Hypothalamus (tissue), 51 donors: ENCODE data around the gene NHLRC4.
A peak's percentile ranks its signal among the peaks of the same experiment; 100 is the strongest.
"Not testable (repeated sequence)": the region's sequence is repeated elsewhere in the genome, so short reads cannot be mapped to it uniquely, and the experiment has no call there.

Experiments used
- DNase-seq, 51 donors: peaks; one replicate each; lab custom pipeline; 2025; lab: John Stamatoyannopoulos, UW

Gene NHLRC4

GRCh38 chr16:593406-593805, 26.6 kb downstream of the NHLRC4 start:
- DNase-seq, result no peak

DNA sequence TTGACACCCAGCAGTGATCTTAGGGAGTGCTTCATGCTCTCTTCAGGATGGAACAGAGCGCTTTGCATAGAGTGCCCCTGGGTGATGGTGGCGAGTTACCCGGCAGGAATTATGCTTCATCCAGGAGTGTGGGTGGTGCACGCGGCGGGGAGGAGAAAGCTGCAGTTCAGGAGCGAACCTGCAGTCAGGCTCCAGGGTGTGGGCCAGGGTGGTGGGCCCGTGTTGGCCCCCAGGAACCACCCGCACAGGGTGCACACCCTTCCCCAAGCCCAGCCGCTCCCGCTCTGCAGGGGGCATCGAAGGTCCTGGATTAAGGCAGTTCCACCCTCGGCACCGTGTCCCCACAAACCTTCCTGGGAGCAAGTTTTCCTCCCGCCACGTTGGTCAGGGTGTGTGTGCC, 27.0 kb downstream of the NHLRC4 start:
- DNase-seq, result peak in 1 of 51 donors; percentile 16

GRCh38 chr16:595094-595528, 28.3 kb downstream of the NHLRC4 start:
- DNase-seq, result no peak

DNA sequence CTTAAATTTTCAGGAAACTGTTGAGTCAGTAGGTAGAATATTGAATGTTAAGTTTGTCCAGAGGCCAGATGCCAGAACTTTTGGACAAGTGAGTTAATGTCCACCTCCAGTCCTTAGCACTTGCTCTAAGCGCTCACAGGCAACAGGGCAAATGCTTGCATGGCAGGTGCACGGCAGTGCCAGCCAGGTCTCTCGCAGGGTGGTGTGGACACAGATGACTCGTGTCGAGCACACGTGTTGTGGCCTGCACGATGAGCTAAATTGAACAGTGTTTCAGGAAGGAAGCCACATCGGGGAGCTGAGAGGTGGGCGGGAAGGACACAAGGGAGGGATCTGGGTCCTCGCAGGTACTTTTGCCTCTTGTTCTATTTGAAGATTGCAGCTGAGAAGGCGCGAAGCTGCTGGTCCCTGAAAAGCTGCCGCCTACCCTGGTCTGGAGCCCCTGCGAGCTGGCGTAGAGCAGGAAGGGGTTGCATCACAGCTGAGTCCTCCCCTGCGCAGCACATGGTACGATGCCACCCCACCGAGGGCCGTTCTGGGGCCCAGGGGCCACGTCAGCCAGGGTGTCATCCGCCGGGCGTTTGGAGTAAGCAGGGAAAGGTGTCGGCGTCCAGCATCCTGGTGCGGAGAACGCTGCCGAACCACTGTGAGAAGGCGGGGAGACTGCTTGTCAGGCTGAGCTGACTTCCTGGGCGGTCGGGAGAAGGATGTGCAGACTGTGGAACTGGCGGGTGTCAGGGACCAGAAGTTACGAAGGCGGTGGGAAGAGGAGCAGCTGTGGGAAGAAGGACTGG, 29.3 kb downstream of the NHLRC4 start:
- peak in 1 of 51 donors; percentile 67 for DNase-seq

GRCh38 chr16:596736-597060, 29.9 kb downstream of the NHLRC4 start:
- DNase-seq, result no peak

- DNase-seq, result not testable (repeated sequence)
These were observed 30.9 kb downstream of the NHLRC4 start for GRCh38 chr16:597655-598054.

- DNase-seq, result no peak
These were observed 32.3 kb downstream of the NHLRC4 start for GRCh38 chr16:598823-599739.

- DNase-seq, result no peak
These were observed 34.0 kb downstream of the NHLRC4 start for GRCh38 chr16:600781-601180.

DNA sequence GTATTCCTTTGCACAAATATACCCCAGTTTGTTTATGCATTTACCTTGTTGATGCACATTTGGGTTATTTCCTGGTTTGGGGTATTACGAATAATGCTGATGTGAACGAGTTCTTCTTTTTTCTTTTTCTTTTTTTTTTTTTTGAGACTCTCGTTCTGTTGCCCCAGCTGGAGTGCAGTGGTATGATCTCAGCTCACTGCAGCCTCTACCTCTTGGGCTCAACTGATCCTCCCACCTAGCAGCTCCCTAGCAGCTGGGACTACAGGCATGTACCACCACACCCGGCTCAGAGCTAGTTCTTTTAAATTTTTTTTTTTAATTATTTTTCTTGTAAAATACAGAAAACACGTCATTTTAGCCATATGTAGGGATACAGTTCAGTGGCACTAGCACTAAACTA, 37.1 kb downstream of the NHLRC4 start:
- DNase-seq, result no peak

DNA sequence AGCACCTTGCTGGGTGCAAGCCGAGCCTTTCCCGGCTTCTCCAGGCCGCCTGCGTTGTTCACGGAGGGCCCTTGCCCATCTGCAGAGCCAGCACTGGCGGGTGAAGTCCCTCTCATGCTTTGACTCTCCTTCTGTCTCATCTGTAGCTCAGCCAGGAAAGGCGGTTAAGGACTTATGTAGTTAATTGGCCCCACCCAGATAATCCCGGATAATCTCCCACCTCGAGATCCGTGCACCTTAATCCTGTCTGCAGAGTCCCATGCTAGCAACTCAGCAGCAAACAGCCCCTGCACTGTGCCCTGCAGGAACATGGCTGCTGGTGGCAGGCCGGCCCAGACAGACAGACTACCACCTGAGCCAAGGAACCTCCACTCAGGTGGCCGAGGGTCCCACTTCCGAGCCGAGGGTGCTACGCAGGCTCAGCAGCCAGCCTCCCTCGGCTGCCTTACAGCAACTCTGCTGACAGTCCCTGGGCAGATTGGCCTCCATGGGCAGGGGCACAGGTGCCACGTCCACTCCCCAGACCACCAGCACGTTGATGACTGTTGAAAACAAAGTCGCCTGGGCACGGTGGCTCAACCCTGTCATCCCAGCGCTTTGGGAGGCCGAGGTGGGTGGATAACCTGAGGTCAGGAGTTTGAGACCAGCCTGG, 40.0 kb downstream of the NHLRC4 start:
- DNase-seq, result no peak

DNA sequence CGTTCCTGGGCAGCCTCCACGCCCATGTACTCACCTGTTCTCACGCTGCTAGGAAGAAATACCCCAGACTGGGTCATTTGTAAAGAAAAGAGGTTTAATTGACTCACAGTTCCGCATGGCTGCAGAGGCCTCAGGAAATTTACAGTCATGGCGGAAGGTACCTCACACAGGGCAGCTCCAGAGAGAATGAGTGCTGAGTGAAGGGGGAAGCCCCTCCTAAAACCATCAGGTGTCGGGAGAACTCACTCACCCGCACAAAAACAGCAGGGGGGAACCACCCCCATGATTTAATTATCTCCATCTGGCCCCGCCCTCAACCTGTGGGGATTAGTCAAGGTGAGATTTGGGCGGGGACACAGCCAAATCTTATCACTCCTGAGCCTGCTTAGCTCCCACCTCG, 41.2 kb downstream of the NHLRC4 start:
- DNase-seq, result no peak

GRCh38 chr16:609316-609715, 42.5 kb downstream of the NHLRC4 start:
- no peak for DNase-seq

GRCh38 chr16:609984-610383, 43.2 kb downstream of the NHLRC4 start:
- DNase-seq, result no peak

GRCh38 chr16:610513-611381, 43.9 kb downstream of the NHLRC4 start:
- peak in 38 of 51 donors; percentile 10 to 79 (median 54) for DNase-seq

DNA sequence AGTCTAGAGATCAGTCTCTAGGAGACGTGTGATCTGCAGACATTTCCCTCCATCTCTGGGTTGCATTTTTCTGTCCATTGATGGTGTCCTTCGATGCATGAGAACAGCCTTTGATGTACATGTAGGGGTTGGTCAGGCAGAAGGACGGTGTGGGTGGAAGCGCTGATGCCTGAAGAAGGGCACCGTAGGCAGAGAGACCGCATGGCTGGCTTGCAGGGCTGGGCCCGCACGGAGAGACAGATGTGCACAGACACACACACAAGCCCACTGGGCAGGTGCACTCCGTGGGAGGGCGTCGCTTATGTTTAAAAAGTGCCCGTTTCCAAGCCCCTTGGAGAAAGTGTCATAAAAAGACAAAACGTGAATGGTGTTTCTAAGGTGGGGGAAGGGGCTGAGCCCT, 48.3 kb downstream of the NHLRC4 start:
- no peak for DNase-seq

- DNase-seq, result no peak
These were observed 50.2 kb downstream of the NHLRC4 start for GRCh38 chr16:616733-617586.

DNA sequence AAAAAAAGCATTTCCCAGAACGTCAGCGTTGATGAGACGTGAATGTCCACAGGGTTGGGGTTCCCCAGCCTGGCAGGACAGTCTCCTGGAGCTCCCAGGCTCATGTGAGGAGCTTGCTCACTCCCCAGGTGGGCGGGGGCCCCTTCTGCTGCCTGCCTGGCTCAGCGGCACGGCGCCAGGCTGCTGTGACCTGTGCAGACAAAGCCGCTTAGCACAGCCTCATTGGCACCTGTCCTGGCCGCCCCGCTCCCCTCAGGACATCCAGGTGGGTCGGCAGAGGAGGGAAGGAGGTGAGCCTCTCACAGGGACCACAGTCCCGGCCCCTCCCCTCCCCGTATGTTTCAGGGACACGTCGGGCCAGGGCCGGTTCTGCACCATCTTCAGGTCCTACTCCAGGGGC, 51.0 kb downstream of the NHLRC4 start:
- DNase-seq, result no peak
